T-helper 22 cell (primary cell): ENCODE measurements around the gene CNTNAP2.
"Not testable (repeated sequence)": the region's sequence is repeated elsewhere in the genome, so short reads cannot be mapped to it uniquely, and the experiment has no call there.

ENCODE experiments used
- DNase-seq: peaks from one replicate; pipeline ENCODE4 v3.0.0-alpha.2; 2020; ENCODE audit warnings: low read depth

The CNTNAP2 gene

GRCh38 chr7:147650991-147651390, 1534.4 kb downstream of the CNTNAP2 start:
- no peak for DNase-seq

- DNase-seq: no peak
Observed at GRCh38 chr7:147651601-147652000, 1535.0 kb downstream of the CNTNAP2 start.

GRCh38 chr7:147653456-147653855, 1536.9 kb downstream of the CNTNAP2 start:
- DNase-seq: no peak

GRCh38 chr7:147658392-147658967, 1541.9 kb downstream of the CNTNAP2 start:
- no peak for DNase-seq

- no peak for DNase-seq
Observed at GRCh38 chr7:147659036-147659995, 1542.7 kb downstream of the CNTNAP2 start.

GRCh38 chr7:147664541-147664940, 1547.9 kb downstream of the CNTNAP2 start:
- DNase-seq: no peak

- DNase-seq: no peak
Observed at GRCh38 chr7:147670759-147671158, 1554.2 kb downstream of the CNTNAP2 start.

- no peak for DNase-seq
Observed at GRCh38 chr7:147674705-147675104, 1558.1 kb downstream of the CNTNAP2 start.

GRCh38 chr7:147678943-147679342, 1562.3 kb downstream of the CNTNAP2 start:
- DNase-seq: no peak

GRCh38 chr7:147681530-147681929, 1564.9 kb downstream of the CNTNAP2 start:
- no peak for DNase-seq

- no peak for DNase-seq
Observed at GRCh38 chr7:147700702-147701101, 1584.1 kb downstream of the CNTNAP2 start.

- no peak for DNase-seq
Observed at GRCh38 chr7:147707926-147708325, 1591.3 kb downstream of the CNTNAP2 start.

- DNase-seq: no peak
Observed at GRCh38 chr7:147708871-147709270, 1592.3 kb downstream of the CNTNAP2 start.

- DNase-seq: no peak
Observed at GRCh38 chr7:147711447-147711846, 1594.8 kb downstream of the CNTNAP2 start.

- DNase-seq: no peak
Observed at GRCh38 chr7:147721962-147722830, 1605.6 kb downstream of the CNTNAP2 start.

GRCh38 chr7:147723536-147723935, 1606.9 kb downstream of the CNTNAP2 start:
- no peak for DNase-seq

GRCh38 chr7:147731311-147731710, 1614.7 kb downstream of the CNTNAP2 start:
- DNase-seq: no peak

- not testable (repeated sequence) for DNase-seq
Observed at GRCh38 chr7:147737559-147738214, 1621.1 kb downstream of the CNTNAP2 start.

GRCh38 chr7:147742301-147742700, 1625.7 kb downstream of the CNTNAP2 start:
- DNase-seq: no peak

- DNase-seq: no peak
Observed at GRCh38 chr7:147756300-147756699, 1639.7 kb downstream of the CNTNAP2 start.

- no peak for DNase-seq
Observed at GRCh38 chr7:147759327-147759943, 1642.8 kb downstream of the CNTNAP2 start.
